GM18951 (cell line): ENCODE data around the gene ABTB1.

Source experiments
- POLR2A ChIP-seq: IDR thresholded peaks from 4 replicates; pipeline ENCODE4 v1.6.1; 2011; ENCODE audit warnings: mild to moderate bottlenecking; ENCODE audit not compliant: insufficient read length, insufficient read depth; ENCODE audit errors: extremely low read depth
- in situ Hi-C: fragments of 300-500 bp; cut with MboI; formaldehyde crosslinking; loops from one replicate; pipeline ENCODE4 v1.12.0; 2022; ENCODE audit warnings: low sequenced_read_pairs, mixed read lengths, inconsistent platforms; ENCODE audit not compliant: unreplicated experiment

The ABTB1 gene

GRCh38 chr3:127712461-127712860 is 39.7 kb downstream of the ABTB1 start:
- in situ Hi-C loops: no loop called here
- TF ChIP-seq POLR2A: no peak

- in situ Hi-C loops: no loop called here
- TF ChIP-seq POLR2A: no peak
Observed at GRCh38 chr3:127712881-127713771, 40.4 kb downstream of the ABTB1 start.

GRCh38 chr3:127714125-127714571 is 41.4 kb downstream of the ABTB1 start:
- TF ChIP-seq POLR2A: no peak
- in situ Hi-C loops: no loop called here

GRCh38 chr3:127714866-127715265 is 42.1 kb downstream of the ABTB1 start:
- in situ Hi-C loops: no loop called here

GRCh38 chr3:127715532-127715931 is 42.8 kb downstream of the ABTB1 start:
- no peak for TF ChIP-seq POLR2A
- in situ Hi-C loops: no loop called here

More at GRCh38 chr3:127714866-127715265, 42.1 kb downstream of the ABTB1 start:
- no peak for TF ChIP-seq POLR2A

GRCh38 chr3:127716384-127716783 is 43.6 kb downstream of the ABTB1 start:
- in situ Hi-C loops: no loop called here
- TF ChIP-seq POLR2A: no peak

- no peak for TF ChIP-seq POLR2A
- in situ Hi-C loops: no loop called here
Observed at GRCh38 chr3:127717357-127718244, 44.8 kb downstream of the ABTB1 start.

GRCh38 chr3:127718245-127718915 is 45.6 kb downstream of the ABTB1 start:
- in situ Hi-C loops: no loop called here
- TF ChIP-seq POLR2A: no peak

- TF ChIP-seq POLR2A: no peak
- in situ Hi-C loops: no loop called here
Observed at GRCh38 chr3:127718916-127719290, 46.2 kb downstream of the ABTB1 start.

- TF ChIP-seq POLR2A: no peak
- in situ Hi-C loops: no loop called here
Observed at GRCh38 chr3:127719369-127719768, 46.6 kb downstream of the ABTB1 start.

GRCh38 chr3:127720161-127720823 is 47.5 kb downstream of the ABTB1 start:
- in situ Hi-C loops: no loop called here

More at GRCh38 chr3:127720161-127720823, 47.5 kb downstream of the ABTB1 start:
- no peak for TF ChIP-seq POLR2A
